ENCODE results near the gene SASH1.

DNA sequence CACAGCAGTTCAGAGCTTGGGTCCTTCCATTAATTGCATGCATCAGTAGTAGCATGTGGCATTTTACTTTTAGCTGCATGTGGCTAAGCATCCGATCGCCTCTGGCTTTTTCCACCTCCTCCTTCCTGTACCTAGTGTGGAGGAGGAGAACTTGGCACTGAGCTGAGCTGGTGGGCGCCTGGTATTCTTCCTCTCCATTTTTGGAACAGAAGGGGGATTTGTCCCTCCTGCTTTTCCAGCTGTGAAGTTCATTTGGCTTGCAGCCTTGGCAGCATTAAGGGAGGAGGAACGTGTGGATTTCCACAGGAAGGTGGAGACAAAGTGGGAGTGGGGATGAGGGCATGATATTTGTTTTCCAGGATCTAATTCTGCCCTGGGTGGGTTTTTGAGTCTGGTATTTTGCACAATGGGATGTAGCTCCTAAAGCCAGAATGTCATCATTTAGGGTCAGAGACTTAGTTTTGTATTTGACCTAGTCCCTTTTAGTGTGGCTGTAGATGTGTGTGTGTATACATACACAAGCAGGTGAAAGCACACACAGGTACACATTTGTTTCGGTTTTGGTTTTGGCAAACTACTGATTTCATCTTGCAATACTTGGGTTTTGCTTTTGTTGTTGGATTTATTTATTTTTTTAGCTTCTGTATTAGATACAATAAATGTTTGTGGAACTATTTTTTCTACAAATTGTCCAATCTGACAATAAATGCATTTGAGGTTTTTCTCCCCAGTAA lies 90.0 kb downstream of the SASH1 start:
- no peak for TF ChIP-seq CTCF (conservative IDR thresholded peaks at IDR 0.05 in 1 of 2, IDR thresholded peaks at IDR 0.05 in 1 of 2; ENCODE audit: low read depth in 1 of 2, low read length in 2 of 2)
- no peak for TF ChIP-seq EZH2 (IDR thresholded peaks at IDR 0.05; ENCODE audit: low read length, missing control alignments)
